Endothelial cell of umbilical vein (primary cell): Measurements from ENCODE around the gene C17orf114.

Source experiments
- POLR2A ChIP-seq: IDR thresholded peaks from 2 replicates; pipeline ENCODE4 v1.6.1; 2012; ENCODE audit warnings: low read depth, mild to moderate bottlenecking, control low read depth, low read length
- TF ChIP-seq, protein P1 (sequence below), 2 donors: IDR thresholded peaks; 1 replicate in 1 of 2; 2 replicates in 1 of 2; pipeline ENCODE4 v1.5.1; 2011; ENCODE audit warnings: low read length in 2 of 2, mild to moderate bottlenecking in 2 of 2, moderate library complexity in 2 of 2, control low read depth in 1 of 2, inconsistent platforms in 1 of 2, low read depth in 1 of 2; ENCODE audit not compliant: insufficient read depth in 1 of 2; ENCODE audit errors: extremely low read depth in 1 of 2

DNA sequence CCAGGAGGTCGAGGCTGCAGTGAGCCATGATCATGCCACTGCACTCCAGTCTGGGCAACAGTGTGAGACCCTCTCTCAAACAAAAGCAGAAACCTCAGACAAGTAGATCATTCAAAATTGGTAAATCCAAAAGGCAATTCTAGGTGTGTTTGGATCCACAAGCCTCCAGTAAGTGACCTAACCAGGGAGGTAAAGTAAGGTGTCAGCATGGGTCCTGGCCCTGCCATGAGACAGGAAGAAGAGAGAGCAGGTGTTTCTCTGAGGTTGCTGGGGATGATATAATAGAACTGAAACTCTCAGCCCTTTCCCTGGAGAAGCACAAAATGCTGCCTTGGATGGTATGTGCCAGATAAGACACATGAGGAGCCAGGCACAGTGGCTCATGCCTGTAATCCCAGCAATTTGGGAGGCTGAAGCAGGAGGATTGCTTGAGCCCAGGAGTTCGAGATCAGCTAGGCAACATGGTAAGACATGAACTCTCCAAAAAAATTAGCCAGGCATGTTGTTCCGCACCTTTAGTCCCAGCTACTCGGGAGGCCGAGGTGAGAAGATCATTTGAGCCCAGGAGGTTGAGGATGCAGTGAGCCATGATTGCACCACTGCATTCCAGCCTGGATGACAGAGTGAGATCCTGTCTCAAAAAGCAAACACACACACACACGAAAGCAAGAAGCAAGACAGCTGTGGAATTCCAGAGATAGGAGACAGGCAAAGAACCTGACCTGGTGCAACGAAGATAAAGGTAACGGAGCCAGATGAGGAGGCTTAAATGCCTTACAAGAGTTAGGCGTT lies 24.0 kb downstream of the C17orf114 start:
- TF ChIP-seq, protein P1, sequence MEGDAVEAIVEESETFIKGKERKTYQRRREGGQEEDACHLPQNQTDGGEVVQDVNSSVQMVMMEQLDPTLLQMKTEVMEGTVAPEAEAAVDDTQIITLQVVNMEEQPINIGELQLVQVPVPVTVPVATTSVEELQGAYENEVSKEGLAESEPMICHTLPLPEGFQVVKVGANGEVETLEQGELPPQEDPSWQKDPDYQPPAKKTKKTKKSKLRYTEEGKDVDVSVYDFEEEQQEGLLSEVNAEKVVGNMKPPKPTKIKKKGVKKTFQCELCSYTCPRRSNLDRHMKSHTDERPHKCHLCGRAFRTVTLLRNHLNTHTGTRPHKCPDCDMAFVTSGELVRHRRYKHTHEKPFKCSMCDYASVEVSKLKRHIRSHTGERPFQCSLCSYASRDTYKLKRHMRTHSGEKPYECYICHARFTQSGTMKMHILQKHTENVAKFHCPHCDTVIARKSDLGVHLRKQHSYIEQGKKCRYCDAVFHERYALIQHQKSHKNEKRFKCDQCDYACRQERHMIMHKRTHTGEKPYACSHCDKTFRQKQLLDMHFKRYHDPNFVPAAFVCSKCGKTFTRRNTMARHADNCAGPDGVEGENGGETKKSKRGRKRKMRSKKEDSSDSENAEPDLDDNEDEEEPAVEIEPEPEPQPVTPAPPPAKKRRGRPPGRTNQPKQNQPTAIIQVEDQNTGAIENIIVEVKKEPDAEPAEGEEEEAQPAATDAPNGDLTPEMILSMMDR (IDR thresholded peaks at IDR 0.05; ENCODE audit: extremely low read depth in 1 of 2, insufficient read depth in 1 of 2, low read depth in 1 of 2, low read length in 2 of 2) = no peak
- TF ChIP-seq POLR2A = no peak
